HG03457 (cell line): ENCODE measurements around the gene DEPDC4.

ENCODE experiments used
- ATAC-seq: cut with Tn5 transposase; IDR thresholded peaks from one replicate; pipeline ENCODE4 v1.9.1; 2021; ENCODE audit warnings: moderate number of reproducible peaks; ENCODE audit not compliant: unreplicated experiment

The DEPDC4 gene

DNA sequence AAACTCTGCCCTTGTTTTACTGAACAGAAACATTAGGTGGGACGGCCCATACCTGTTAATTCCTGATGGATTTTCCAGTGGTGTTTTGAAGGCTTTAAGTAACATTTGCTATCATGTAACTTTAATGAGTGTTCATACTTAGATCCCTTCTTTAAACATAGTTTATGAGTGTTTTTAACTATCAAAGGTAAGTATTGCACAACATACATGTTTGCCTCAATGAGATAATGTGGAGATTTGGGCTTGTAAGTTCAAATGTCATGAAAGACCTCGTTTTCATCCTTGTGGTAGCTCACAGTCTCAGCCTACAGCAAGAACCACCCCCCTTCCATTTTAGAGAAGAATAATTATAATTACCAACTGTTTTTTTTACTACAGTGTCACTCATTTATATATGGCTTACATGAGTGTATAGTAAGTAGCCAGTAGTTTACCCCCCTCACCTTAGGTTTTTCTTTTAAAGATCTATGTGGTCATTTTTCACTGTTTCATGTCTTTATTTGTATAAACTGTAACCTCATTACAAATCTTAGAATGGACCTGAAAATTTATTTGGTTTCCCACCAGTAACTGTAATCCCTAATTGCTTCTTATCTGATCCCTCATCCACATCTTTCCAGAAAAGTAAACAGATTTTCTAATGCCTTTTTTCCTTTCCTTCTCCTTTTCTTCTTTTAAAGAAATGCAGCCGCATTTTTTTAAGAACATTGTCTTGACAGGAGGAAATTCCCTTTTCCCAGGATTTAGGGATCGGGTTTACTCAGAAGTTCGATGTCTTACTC is 47.4 kb downstream of the DEPDC4 start:
- no peak for ATAC-seq

DNA sequence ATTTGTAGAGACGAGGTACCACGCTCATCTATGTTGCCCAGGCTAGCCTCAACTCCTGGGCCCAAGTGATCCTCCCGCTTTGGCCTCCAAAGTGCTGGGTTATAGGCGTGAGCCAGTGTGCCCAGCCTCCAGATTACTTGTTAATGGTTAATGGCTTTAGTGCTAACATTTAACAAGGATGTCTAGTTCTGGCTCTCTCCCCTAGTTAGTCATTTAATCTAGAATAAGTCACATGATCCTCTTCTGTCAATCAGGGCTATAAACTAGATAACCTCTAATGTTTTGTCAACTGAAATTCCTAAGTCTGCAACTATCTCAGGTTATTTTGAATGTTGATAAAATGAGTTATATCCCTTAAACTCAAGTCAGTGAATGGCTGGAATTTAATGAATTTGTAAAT is 50.5 kb downstream of the DEPDC4 start:
- no peak for ATAC-seq

GRCh38 chr12:100215209-100215608 is 51.7 kb downstream of the DEPDC4 start:
- no peak for ATAC-seq

DNA sequence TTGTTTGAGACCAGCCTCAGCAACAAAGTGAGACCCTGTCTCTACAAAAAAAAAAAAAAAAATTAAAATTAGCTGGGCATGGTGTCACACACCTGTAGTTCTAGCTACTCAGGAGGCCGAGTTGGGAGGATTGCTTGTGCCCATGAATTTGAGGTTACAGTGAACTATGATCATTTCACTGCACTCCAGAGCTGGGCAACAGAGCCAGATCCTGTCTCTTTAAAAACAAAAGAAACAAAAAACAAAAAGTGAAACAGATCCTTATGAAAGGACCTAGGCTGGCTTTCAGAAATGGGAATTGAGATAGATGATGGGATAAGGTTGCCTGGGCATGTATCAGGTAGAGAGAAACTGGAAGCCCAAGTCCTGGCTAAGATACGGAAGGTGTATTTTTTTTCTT is 52.4 kb downstream of the DEPDC4 start:
- ATAC-seq, result no peak

DNA sequence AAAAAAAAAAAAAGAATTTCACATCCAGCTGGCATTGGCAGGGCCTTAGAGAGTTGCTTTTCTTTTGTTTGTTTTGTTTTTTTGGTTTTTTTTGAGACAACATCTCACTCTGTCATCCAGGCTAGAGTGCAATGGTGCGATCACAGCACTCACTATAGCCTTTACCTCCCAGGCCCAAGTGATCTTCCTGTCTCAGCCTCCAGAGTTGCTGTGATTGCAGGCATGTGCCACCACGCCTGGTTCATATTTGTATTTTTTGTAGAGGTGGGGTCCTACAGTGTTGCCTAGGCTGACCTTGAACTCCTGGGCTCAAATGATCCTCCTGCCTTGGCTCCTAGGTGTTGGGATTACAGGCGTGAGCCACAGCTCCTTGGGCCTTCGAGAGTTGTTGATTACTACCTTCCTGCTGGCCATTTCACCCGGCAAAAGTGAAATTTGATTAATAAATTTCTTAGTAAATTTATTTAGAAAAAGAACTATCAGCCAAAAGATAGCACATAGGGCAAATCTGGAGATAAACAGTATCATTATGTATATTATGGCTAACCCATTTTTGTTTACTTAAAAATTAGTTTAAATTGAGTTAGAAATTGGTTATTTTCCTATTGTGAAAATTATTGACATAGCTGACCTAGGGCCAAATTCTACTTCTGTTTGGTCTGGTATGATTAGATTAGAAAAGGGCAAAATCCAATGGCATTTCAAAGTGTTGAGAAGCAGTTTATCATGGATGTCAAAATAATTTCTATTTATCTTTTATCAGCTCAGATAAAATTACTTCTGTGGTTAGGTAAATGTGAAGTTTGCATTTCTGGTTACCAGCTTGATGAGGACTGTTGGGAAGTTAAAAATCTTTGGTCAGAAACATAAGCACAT is 53.6 kb downstream of the DEPDC4 start:
- ATAC-seq, result no peak

DNA sequence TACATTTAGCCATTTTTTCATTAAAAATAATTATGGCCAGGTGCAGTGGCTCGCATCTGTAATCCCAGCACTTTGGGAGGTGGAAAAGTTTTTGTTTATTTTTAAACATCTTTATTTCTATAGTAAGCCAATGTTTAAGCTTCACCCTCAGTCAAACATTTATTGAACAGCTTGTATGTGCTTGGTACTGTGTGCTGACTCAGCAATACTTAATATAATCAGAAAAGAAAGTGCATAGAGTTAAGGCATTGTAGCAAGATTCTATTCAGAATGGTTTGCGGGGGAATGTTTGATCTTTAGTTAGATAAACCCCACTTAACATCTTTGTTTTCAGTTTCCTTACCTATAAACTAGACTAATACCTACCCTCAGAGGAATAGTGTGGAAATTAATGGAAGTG is 55.2 kb downstream of the DEPDC4 start:
- ATAC-seq, result no peak

DNA sequence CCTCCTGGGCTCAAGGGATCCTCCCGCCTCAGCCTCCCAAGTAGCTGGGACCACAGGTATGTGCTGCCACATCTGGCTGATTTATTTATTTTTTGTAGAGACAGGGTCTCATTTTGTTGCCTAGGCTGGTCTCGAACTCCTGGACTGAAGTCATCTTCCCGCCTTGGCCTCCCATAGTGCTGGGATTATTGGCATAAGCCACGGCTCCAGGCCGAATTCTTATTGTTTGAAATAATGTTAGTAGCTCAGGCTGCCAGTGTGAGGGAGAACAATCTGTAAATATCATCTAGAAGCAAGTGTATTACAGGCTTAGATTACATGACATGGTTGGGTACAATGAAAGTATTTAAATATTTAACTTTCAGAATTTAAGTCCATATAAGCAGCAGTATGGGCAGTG is 58.0 kb downstream of the DEPDC4 start:
- ATAC-seq, result no peak

- no peak for ATAC-seq
Measured at GRCh38 chr12:100207311-100207710, 59.6 kb downstream of the DEPDC4 start.

GRCh38 chr12:100201604-100202423 is 65.1 kb downstream of the DEPDC4 start:
- no peak for ATAC-seq

DNA sequence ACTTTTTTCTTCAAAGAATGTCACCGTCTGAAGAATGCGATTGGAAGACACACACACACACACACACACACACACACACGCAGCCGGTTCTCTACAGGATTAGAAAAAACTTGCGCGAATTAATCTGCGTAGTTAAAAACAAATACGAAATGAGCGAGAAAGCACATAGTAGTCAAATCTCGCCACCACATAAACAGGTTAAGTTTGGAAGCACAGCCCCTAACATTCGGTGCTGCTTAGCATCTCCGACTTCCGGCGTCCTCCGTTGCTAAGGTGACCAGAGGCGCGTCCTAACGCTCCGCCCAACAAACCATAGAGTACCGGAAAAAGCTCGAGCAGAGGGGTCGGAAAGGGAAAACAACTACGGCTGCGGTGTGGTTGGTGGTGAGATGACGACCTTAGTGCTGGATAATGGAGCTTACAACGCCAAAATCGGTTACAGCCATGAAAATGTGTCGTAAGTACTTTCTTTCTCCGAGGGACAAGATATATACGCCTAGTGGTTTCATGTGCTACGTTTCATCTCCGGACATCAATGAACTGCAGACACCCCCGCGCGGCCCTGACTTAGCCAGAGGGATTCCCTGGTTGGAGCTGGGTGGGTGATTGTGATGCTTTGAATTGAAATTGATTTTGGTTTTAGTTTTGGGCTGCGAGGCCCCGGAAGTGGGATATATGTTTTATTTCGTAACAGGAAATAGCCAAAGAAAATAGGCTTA is 66.3 kb downstream of the DEPDC4 start, which contains the start of gene ACTR6:
Gene ACTR6 (plus strand): TSS at position 353 of the 719 bp plus-strand sequence. CDS start 37 bp downstream, at position 390.
- ATAC-seq, result peak; percentile 89

- peak; percentile 54 for ATAC-seq
Measured at GRCh38 chr12:100199347-100200149, 67.3 kb downstream of the DEPDC4 start.

GRCh38 chr12:100199023-100199346 is 67.9 kb downstream of the DEPDC4 start:
- no peak for ATAC-seq

GRCh38 chr12:100197486-100197885 is 69.4 kb downstream of the DEPDC4 start:
- no peak for ATAC-seq

DNA sequence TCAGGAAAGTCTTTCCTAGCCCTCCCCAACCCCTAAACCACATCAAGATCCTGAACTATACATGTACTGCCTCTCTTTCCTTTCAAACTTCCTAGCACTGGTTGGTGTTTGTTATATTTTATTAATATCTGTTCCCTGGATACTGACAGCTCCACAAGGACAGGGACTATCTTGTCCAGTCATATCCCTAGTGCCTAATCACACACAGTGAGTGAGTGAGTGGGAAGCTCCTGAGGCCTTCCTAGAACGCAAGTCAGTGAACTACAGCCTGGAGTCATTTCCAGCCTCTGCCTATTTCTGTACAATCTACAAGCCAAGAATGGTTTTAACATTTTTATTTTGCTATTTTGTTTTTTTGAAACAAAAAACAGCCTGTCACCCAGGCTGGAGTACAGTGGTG is 73.8 kb downstream of the DEPDC4 start:
- no peak for ATAC-seq
